AG09309 (cell line): ENCODE data around the gene PDE9A.
"Not testable (repeated sequence)": the region's sequence is repeated elsewhere in the genome, so short reads cannot be mapped to it uniquely, and the experiment has no call there.

Source experiments
- DNase-seq: peaks from one replicate; pipeline ENCODE4 v3.0.0-alpha.2; 2010; ENCODE audit warnings: low read depth
- H3K4me3 ChIP-seq: 2 replicates; pipeline ENCODE4 v1.5.1; 2011; ENCODE audit warnings: mild to moderate bottlenecking, low read depth, low read length, moderate library complexity; ENCODE audit not compliant: control insufficient read depth
- TF ChIP-seq, protein P1 (sequence below): IDR thresholded peaks from 2 replicates; pipeline ENCODE4 v1.5.1; 2011; ENCODE audit warnings: mild to moderate bottlenecking, low read depth, low read length, inconsistent platforms; ENCODE audit not compliant: insufficient read depth, control insufficient read depth; ENCODE audit errors: missing control alignments

PDE9A gene

DNA sequence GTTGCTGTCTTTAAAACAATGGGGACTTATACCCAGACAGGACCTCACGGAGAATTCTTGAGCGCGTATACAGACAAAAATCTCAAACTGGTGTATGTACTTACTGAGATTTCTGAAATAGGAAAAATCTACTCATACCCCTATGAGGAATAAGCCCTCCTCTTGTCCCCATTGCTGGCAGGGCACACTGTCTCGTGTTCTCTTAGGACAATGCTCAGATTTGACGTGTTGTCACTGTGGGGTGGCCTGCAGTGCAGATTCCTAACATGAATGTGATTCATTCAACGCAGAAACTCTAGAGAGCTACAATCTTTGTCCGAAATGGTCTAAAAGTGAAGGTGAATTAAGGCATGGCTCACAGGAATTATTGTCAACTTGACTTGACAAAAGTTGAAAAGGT, 31.1 kb upstream of the PDE9A start:
- DNase-seq, result no peak
- H3K4me3 ChIP-seq, result no peak overlapping the region
- TF ChIP-seq, protein P1, sequence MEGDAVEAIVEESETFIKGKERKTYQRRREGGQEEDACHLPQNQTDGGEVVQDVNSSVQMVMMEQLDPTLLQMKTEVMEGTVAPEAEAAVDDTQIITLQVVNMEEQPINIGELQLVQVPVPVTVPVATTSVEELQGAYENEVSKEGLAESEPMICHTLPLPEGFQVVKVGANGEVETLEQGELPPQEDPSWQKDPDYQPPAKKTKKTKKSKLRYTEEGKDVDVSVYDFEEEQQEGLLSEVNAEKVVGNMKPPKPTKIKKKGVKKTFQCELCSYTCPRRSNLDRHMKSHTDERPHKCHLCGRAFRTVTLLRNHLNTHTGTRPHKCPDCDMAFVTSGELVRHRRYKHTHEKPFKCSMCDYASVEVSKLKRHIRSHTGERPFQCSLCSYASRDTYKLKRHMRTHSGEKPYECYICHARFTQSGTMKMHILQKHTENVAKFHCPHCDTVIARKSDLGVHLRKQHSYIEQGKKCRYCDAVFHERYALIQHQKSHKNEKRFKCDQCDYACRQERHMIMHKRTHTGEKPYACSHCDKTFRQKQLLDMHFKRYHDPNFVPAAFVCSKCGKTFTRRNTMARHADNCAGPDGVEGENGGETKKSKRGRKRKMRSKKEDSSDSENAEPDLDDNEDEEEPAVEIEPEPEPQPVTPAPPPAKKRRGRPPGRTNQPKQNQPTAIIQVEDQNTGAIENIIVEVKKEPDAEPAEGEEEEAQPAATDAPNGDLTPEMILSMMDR, result no peak

DNA sequence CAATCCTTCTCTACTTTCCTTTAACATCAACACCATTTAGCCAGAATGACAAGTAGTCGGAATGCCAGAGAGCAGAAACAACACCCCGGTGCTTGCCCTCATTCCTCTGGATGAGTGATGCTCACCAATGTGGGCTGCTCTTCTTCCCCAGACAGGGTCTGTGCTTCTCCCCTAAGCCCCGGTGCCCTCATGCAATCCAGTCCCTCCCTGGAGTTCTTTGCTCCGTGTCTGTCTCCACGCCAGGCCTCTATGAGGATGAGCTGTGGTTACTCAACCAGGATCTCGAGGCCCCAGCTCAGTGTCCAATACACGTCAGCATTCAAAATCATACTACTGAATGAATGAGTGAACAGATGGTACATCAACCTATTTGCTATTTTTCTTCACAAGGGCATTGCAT, 29.7 kb upstream of the PDE9A start:
- DNase-seq, result no peak
- TF ChIP-seq, protein P1, result no peak
- H3K4me3 ChIP-seq, result no peak overlapping the region

DNA sequence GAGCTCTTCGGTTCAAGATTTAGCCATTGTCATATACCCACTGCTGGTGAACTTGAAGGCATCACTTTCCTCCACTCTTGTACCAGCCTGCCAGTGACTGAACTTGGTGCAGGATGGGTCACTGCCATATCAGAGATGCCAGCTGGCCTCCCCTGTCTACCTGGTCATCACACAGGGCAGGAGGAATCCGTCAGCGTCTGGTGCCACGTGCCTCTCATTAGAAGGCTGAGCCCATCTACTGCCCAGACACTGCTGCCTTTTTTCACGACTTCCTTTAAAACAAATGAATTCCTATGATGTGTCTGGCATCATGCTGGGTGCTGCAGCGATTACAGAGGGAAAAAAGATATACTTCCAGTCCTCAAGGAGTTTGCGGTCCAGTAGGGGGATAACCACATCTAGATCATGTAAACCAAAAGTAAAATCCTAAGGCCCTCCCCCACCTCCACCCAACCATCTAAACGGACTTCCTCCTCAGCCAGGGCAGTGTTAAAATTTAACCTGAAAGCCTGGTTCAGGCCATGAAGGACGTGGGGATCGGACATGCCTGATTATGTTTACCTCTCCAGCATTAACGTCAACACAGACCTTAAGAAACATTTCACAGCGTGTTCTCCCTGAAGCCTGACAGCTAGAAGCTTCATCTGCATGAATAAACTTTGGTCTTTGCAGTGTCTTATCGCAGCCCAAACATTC, 29.2 kb upstream of the PDE9A start:
- no peak overlapping the region for H3K4me3 ChIP-seq
- no peak for DNase-seq
- TF ChIP-seq, protein P1, result no peak

DNA sequence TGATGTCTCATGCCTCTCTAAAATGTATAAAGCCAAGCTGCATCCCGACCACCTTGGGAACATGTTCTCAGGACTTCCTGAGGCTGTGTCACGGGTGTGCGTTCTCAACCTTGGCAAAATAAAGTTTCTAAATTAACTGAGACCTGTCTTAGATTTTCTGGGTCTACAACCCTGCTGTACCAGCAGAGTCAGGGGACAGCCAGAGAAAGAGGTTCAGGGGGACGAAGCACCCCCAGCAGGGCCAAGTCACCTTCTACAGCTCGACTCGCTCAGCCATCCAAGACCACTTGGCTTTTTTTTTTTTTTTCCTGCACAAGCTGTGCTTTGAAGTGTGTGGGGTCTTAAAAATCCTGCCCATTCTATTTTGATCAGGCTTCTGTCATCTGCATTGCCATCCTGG, 28.5 kb upstream of the PDE9A start:
- TF ChIP-seq, protein P1, result no peak
- no peak for DNase-seq
- no peak overlapping the region for H3K4me3 ChIP-seq

DNA sequence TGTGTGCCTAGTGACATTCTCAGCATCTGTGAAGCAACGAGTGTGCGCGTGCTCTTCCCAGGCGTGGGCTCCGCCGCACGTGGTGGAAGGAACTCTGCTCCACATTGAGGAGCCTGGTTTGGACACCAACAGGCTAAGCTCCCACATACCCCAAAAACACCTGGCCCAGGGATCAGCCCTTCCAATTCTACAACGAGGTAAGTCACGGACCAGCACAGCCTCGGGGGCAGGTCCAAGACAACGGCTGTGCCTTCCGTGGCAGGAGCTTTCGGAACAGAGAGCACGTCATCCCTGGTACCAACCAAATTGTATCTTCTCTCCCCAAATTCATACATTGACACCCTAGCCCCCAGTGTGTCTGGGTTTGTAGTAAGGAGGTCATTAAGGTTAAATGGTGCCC, 27.2 kb upstream of the PDE9A start:
- no peak for DNase-seq
- TF ChIP-seq, protein P1, result no peak
- no peak overlapping the region for H3K4me3 ChIP-seq

DNA sequence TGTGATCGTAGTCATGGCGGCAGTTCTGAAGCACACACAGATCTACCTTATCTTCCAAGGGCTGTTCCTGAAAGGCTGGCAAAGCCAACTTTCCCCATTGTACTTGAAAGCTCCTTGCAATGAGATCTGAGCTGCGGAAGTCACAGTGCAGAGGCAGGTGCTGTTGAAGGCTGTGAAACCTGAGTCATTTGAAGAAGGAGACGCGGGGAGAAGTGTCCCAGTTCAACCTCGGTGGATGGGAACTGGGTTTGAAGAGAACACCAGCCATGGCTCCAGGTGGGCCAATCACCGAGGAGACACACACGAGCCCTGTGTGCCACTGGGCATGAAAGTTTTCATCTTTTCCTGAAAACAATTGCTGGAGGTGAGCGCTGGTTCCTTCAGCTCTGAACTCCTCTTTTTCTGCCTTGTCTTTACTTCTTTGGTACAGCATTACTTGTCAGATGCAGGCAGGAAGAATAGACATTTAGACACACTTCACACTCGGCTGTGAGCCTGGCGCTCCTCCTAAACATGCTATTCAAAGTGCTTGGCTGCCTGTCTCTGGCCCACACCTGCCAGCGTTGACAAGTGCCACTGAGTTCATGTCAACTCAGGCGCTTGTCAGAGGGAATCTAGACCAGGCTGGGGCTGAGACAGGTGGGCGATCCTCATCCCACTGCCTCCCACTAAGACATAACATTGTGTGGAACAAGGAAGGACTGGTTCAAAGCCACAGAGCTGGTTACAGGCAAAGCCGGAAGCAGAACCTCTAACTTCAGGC, 25.7 kb upstream of the PDE9A start:
- H3K4me3 ChIP-seq, result no peak overlapping the region
- DNase-seq, result no peak
- TF ChIP-seq, protein P1, result no peak

DNA sequence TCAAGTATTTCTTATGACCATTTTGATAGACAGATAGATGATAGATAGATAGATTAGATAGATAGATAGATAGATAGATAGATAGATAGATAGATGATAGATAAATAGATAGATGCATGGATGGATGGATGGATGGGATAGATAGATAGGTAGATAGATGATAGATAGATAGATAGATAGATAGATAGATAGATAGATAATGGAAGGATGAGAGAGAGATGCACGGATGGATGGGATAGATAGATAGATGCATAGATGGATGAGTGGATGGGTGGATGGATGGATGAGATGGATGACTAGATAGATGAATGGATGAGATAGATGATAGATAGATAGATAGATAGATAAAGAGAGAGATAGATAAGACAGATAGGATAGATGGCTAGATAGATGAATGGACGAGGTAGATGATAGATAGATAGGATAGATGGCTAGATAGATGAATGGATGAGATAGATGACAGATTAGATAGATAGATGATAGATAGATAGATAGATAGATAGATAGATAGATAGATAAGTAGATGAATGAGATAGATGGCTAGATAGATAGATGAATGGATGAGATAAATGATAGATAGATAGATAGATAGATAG, 24.9 kb upstream of the PDE9A start:
- H3K4me3 ChIP-seq, DNase-seq: not testable (repeated sequence)
